HEK293T (cell line): ENCODE measurements around the gene PIGZ.

Experiments used
- CTCF ChIA-PET: fragments of 350-600 bp; formaldehyde crosslinking; extraction: SDS; loops from one replicate; lab custom pipeline; 2021; ENCODE audit warnings: antibody characterized with exemption, inconsistent platforms; lab: Yijun Ruan, JAX
- POLR2A ChIA-PET: fragments of 350-600 bp; formaldehyde crosslinking; extraction: SDS; loops from one replicate; lab custom pipeline; 2020; ENCODE audit warnings: antibody characterized with exemption, inconsistent platforms; lab: Yijun Ruan, JAX
- DNase-seq: peaks from one replicate; pipeline ENCODE4 v3.0.0; 2012; ENCODE audit warnings: mixed read lengths; ENCODE audit errors: extremely low spot score
- ARNT ChIP-seq: fragments of 450-650 bp; IDR thresholded peaks from 2 replicates; pipeline ENCODE4 v1.6.1; 2017; ENCODE audit warnings: mild to moderate bottlenecking
- BHLHE40 ChIP-seq: fragments of 450-650 bp; IDR thresholded peaks from 2 replicates; pipeline ENCODE4 v1.6.1; 2016; ENCODE audit warnings: mild to moderate bottlenecking, moderate library complexity, borderline replicate concordance
- CTBP1 ChIP-seq: fragments of 450-650 bp; IDR thresholded peaks from 2 replicates; pipeline ENCODE4 v1.6.1; 2016; ENCODE audit warnings: borderline replicate concordance
- ELF4 ChIP-seq: fragments of 450-650 bp; IDR thresholded peaks from 2 replicates; pipeline ENCODE4 v1.6.1; 2017; ENCODE audit warnings: antibody characterized with exemption
- FOXA1 ChIP-seq: fragments of 450-650 bp; IDR thresholded peaks from 2 replicates; pipeline ENCODE4 v1.6.1; 2016; ENCODE audit warnings: mild to moderate bottlenecking
- FOXK2 ChIP-seq: fragments of 450-650 bp; IDR thresholded peaks from 2 replicates; pipeline ENCODE4 v1.6.1; 2016; ENCODE audit warnings: mild to moderate bottlenecking
- FOXM1 ChIP-seq: fragments of 450-650 bp; IDR thresholded peaks from 2 replicates; pipeline ENCODE4 v1.6.1; 2017; ENCODE audit warnings: mild to moderate bottlenecking, borderline replicate concordance
- HDGF ChIP-seq: fragments of 450-650 bp; IDR thresholded peaks from 2 replicates; pipeline ENCODE4 v1.6.1; 2017; ENCODE audit warnings: antibody characterized with exemption, borderline replicate concordance
- L3MBTL2 ChIP-seq: fragments of 450-650 bp; conservative IDR thresholded peaks from 2 replicates; pipeline ENCODE4 v1.6.1; 2016; ENCODE audit warnings: mild to moderate bottlenecking
- LEF1 ChIP-seq: fragments of 450-650 bp; IDR thresholded peaks from 2 replicates; pipeline ENCODE4 v1.6.1; 2017; ENCODE audit warnings: mild to moderate bottlenecking, borderline replicate concordance
- NFRKB ChIP-seq: fragments of 450-650 bp; IDR thresholded peaks from 2 replicates; pipeline ENCODE4 v1.6.1; 2016; ENCODE audit warnings: mild to moderate bottlenecking, moderate library complexity
- SP1 ChIP-seq: fragments of 450-650 bp; IDR thresholded peaks from 2 replicates; pipeline ENCODE4 v1.6.1; 2017
- SUZ12 ChIP-seq: fragments of 450-650 bp; IDR thresholded peaks from 2 replicates; pipeline ENCODE4 v1.6.1; 2016; ENCODE audit warnings: mild to moderate bottlenecking
- TARDBP ChIP-seq: fragments of 450-650 bp; IDR thresholded peaks from 2 replicates; pipeline ENCODE4 v1.6.1; 2016
- ZNF384 ChIP-seq: fragments of 450-650 bp; IDR thresholded peaks from 2 replicates; pipeline ENCODE4 v1.6.1; 2016
- TF ChIP-seq, protein P1 (sequence below): fragments of 450-650 bp; IDR thresholded peaks from 2 replicates; pipeline ENCODE4 v1.6.1; 2016

Gene PIGZ

DNA sequence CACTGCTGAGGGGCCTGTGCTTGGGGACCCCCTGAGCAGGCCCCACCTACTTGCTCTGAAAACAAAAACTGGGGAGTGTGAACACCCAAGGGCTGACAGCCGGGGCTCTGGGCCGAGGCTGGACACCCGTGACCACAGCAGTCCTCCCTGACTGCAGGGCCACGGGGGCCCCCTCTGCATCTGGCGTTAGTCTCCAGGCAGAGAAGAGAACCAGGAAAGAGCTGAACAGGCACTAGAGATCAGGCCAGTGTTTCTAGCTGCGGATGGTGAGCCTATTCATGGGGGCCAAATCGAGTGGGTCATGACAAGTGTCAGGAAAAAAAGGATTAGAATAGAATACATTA is 43.9 kb upstream of the PIGZ start:
- ChIA-PET POLR2A (interaction anchor here (1.2 kb wide), 1 partner anchor 10 kb away, joined by 3 read pairs; no protein-coding TSS in a partner anchor), CTCF (no interaction called here)
- TF ChIP-seq FOXA1 (no peak), SP1 (no peak), L3MBTL2 (no peak), FOXM1 (no peak), LEF1 (no peak), TARDBP (no peak), ZNF384 (no peak), ARNT (no peak), HDGF (no peak), CTBP1 (no peak)
- TF ChIP-seq, protein P1, sequence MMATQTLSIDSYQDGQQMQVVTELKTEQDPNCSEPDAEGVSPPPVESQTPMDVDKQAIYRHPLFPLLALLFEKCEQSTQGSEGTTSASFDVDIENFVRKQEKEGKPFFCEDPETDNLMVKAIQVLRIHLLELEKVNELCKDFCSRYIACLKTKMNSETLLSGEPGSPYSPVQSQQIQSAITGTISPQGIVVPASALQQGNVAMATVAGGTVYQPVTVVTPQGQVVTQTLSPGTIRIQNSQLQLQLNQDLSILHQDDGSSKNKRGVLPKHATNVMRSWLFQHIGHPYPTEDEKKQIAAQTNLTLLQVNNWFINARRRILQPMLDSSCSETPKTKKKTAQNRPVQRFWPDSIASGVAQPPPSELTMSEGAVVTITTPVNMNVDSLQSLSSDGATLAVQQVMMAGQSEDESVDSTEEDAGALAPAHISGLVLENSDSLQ = no peak
- DNase-seq = no peak

DNA sequence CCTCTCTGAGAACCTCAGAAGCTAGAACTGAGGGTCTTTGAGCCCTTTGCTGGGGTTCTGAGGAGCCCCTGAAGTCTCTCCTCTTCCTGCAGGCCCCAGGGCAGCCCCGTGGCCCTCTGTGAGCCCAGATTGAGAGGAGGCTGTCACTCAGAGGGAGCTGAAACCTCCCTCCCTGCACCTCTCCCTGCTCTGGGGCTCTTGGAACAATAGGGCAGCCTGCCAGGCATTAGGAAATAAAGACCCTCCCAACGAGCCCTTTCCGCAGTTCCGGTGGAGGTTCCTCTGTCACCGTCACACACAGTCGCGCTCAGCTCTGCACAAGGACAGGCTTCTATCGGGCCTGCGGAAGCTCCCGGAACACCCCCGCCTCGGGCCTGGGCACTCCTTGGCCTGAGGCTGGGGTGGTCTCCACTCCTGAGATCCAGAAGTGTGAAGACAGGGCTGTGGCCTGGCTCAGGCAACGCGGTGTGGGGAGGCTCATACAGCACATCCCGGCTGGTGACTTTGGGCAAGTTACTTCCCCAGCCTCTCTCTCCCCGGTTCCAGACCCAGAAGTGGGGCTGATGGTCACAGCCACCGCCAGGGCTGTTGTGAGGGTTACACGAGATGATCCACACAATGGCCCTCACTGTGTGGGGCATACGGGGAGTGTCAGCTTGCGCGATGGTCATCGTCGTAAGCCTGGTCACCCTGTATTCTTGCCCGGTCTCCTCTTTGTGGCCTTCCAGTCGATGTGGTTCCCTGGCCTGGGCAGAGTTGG is 43.3 kb upstream of the PIGZ start:
- DNase-seq = no peak
- TF ChIP-seq ARNT (no peak), LEF1 (no peak), TARDBP (no peak), NFRKB (no peak), FOXA1 (no peak), BHLHE40 (no peak), ELF4 (no peak), FOXK2 (no peak)
- POLR2A ChIA-PET = interaction anchor here (1.2 kb wide), 1 partner anchor 9 kb away, joined by 3 read pairs; no protein-coding TSS in a partner anchor
- CTCF ChIA-PET = no interaction called here

DNA sequence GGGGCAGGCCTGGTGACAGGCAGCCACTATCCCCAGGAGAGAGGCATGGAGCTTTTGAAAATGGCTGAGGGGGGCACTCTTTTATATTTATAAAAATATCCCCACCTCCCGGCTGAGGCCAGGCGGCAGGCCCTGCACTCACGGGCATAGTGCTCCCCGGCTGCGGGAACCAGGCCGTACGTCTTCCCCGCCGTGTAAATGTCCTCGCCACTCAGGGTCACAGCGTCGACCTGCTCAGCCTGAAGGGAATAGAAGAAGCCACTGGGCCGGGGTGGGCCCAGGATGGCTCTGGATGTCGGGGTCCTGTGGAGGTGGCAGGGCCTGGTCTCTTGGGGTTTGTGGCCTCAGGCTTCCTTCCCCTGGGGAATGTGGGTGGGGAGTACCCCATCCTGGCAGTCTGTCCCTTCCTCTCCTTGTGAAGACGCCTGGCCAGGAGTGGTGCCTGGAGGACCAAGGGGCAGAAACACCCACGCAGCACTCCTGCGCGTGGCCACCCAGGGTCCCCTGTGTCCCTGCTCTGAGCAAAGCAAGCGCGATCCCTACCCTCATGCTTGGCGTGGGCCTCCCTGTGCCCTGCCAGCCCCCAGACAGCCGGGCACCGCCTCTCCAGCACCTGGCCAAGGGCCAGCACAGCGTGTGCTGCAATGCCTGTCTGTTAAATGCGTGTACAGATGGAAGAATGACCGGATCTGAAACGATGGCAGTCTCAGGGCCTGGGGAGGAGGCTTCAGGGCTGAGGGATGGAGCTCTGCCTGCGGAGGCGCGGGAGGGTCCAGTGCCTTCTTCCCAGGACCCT is 42.1 kb upstream of the PIGZ start:
- CTCF ChIA-PET = no interaction called here
- TF ChIP-seq CTBP1 (no peak), HDGF (no peak), ARNT (no peak), NFRKB (no peak), SUZ12 (no peak)
- POLR2A ChIA-PET = no interaction called here
- no peak for DNase-seq

DNA sequence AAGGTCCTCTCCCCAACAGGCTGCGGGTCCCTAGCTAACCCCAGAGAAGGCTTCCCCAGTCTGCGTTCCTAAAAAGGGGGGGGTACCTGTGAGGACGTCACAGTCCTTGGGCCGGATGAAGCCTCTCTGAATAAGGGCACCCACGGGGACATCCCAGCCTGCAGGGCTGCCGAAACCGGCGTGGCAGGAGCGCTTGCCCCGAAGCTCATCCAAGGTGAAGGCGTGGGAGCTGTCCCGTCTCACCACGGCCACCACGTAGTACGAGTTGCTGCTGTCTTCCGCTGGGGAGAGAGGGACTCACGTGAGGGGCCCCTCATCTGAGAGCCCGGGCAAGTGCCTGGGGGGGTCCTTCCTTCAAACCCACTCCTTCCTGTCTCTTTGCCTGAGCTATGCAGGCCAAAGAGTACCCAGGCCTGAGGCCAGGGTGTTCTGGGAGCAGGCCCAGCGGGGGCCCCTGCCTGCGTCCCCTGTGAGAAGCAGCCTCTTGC is 40.9 kb upstream of the PIGZ start:
- ChIA-PET CTCF (no interaction called here), POLR2A (no interaction called here)
- no peak for DNase-seq
- TF ChIP-seq SP1 = no peak
- TF ChIP-seq FOXA1 = no peak

DNA sequence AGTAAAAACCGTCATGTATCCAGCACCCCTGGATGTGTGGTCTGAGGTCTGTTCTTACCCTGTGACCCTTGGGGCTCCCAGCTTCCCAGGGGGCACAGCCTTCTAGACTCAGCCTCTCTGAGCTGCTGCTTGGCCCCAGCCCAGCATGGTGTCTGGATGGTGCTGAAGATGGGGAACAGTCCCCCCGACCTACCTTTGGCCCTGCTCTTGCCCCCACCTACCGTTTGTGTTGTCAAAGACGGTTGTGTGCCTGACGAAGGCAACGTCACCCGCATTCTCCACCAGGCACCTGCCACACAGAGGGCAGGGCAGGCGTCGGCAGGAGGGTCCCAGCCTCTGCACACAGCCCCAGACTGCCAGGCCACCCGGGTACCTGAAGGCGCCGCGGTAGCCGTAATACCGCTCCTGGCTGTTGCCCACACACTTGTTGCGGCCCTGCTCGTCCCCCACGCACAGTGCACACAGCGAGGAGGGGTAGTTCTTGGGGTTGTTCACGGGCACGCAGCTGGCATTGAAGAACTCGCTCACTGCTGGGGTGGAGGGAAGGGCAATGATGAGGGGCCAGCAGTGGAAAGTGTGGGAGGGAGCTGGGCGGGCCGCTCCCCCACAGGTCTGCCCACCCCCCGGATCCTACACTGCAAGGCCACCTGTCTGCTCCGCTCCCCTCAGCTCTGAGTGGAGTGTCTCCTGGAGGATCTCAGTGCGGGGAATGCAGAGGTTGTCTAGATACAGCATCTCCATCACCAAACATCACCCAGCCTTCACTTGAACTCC is 40.0 kb upstream of the PIGZ start:
- ChIA-PET CTCF (no interaction called here), POLR2A (no interaction called here)
- TF ChIP-seq FOXM1 (no peak), ELF4 (no peak), CTBP1 (no peak), HDGF (no peak), LEF1 (no peak), SP1 (no peak), BHLHE40 (no peak), ZNF384 (no peak)
- TF ChIP-seq, protein P1 = no peak
- DNase-seq = no peak

DNA sequence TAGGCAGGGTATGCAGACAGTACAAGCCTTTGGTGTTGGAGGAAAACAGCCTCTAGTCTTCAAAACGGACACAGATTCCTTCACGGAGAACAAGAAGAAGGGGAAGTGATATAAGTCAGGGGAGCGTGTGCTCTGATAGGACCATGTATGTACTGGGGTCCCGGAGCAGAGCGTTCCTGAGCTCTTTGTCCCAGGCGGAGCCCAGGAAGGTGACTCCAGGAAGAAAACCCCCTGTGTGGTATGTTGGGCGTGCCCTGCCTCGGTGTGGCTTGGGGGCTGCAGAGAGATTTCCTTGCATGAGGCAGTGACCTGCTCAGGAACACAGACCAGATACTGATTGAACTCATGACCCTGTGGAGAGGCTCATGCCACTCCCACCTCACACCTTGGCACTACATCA is 39.3 kb upstream of the PIGZ start:
- TF ChIP-seq FOXM1 (no peak), HDGF (no peak), FOXA1 (no peak), ARNT (no peak), ELF4 (no peak), ZNF384 (no peak), L3MBTL2 (no peak)
- POLR2A ChIA-PET = no interaction called here
- CTCF ChIA-PET = no interaction called here
- no peak for DNase-seq
